Skeletal muscle tissue (tissue), 4 donors: Measurements from ENCODE around the gene SBDS. TPM values are rescaled to one million over a fixed set of nuclear protein-coding genes. Genes with fewer than 3 reads are reported as not detected.
"Not testable (repeated sequence)": the region's sequence is repeated elsewhere in the genome, so short reads cannot be mapped to it uniquely, and the experiment has no call there.

ENCODE experiments used
- H3K27ac ChIP-seq: one replicate; pipeline ENCODE4 v1.7.0; 2013; ENCODE audit warnings: mild to moderate bottlenecking, low read depth, low read length, inconsistent platforms
- H3K27me3 ChIP-seq, 3 donors: one replicate each; pipeline ENCODE4 v1.7.0; 2013; ENCODE audit warnings: low read length in 3 of 3; ENCODE audit not compliant: control insufficient read depth in 3 of 3, insufficient read depth in 3 of 3
- H3K36me3 ChIP-seq, 3 donors: one replicate each; pipeline ENCODE4 v1.7.0; 2013; ENCODE audit warnings: low read length in 3 of 3; ENCODE audit not compliant: control insufficient read depth in 3 of 3, insufficient read depth in 3 of 3
- H3K4me1 ChIP-seq, 3 donors: one replicate each; pipeline ENCODE4 v1.7.0; 2013; ENCODE audit warnings: low read length in 3 of 3, mild to moderate bottlenecking in 3 of 3; ENCODE audit not compliant: control insufficient read depth in 3 of 3, insufficient read depth in 3 of 3
- H3K4me3 ChIP-seq, 3 donors: one replicate each; pipeline ENCODE4 v1.7.0; 2013; ENCODE audit warnings: low read length in 3 of 3
- H3K9ac ChIP-seq, 3 donors: one replicate each; pipeline ENCODE4 v1.7.0; 2013; ENCODE audit warnings: low read length in 3 of 3, mild to moderate bottlenecking in 3 of 3, moderate library complexity in 2 of 3, low read depth in 1 of 3
- H3K9me3 ChIP-seq, 3 donors: one replicate each; pipeline ENCODE4 v1.7.0; 2013; ENCODE audit warnings: low read length in 3 of 3; ENCODE audit not compliant: control insufficient read depth in 3 of 3
- total RNA-seq: library from RNA; depleted of rRNA; stranded (reverse); fragments of >200 nt; gene quantifications from one replicate; pipeline ENCODE4 v1.2.3, GENCODE V29; 2014
- donor health status: Osteomylitis.

The SBDS gene
- total RNA-seq, 1 donor from 2014 or later = 98.6 TPM

- H3K27ac ChIP-seq = no peak overlapping the region
- H3K4me3 ChIP-seq = no peak overlapping the region
- peaks cover 14 to 31% (median 30%) of the 10 kb centered on the region in 3 donors for H3K36me3 ChIP-seq
Observed at GRCh38 chr7:67021260-67021659, 25.9 kb upstream of the SBDS start.

GRCh38 chr7:67019562-67020390 lies 24.4 kb upstream of the SBDS start:
- H3K36me3 ChIP-seq = peaks cover 15 to 31% (median 30%) of the 10 kb centered on the region in 3 donors
- H3K27me3 ChIP-seq = no peaks in the 10 kb centered on the region
- peaks cover 0 to 4% (median 0%) of the 10 kb centered on the region in 3 donors for H3K4me1 ChIP-seq
- H3K27ac ChIP-seq = no peak overlapping the region
- H3K9me3 ChIP-seq = no peaks in the 10 kb centered on the region
- H3K9ac ChIP-seq = no peak overlapping the region
- H3K4me3 ChIP-seq = no peak overlapping the region

More at GRCh38 chr7:67021260-67021659, 25.9 kb upstream of the SBDS start:
- Histone ChIP-seq H3K4me1 (peaks cover 0 to 4% (median 0%) of the 10 kb centered on the region in 3 donors), H3K9ac (no peak overlapping the region), H3K9me3 (no peaks in the 10 kb centered on the region), H3K27me3 (no peaks in the 10 kb centered on the region)

- Histone ChIP-seq H3K36me3 (peaks cover 17 to 36% (median 31%) of the 10 kb centered on the region in 3 donors), H3K27ac (no peak overlapping the region), H3K27me3 (no peaks in the 10 kb centered on the region), H3K4me1 (peaks cover 0 to 4% (median 0%) of the 10 kb centered on the region in 3 donors), H3K4me3 (no peak overlapping the region), H3K9me3 (no peaks in the 10 kb centered on the region), H3K9ac (no peak overlapping the region)
Observed at GRCh38 chr7:67018940-67019339, 23.6 kb upstream of the SBDS start.

GRCh38 chr7:67017971-67018370 lies 22.6 kb upstream of the SBDS start:
- peaks cover 17 to 42% (median 31%) of the 10 kb centered on the region in 3 donors for H3K36me3 ChIP-seq
- H3K9ac ChIP-seq, H3K9me3 ChIP-seq: not testable (repeated sequence)

GRCh38 chr7:67014076-67014622 lies 18.8 kb upstream of the SBDS start:
- H3K27ac ChIP-seq, H3K9ac ChIP-seq, H3K9me3 ChIP-seq, H3K27me3 ChIP-seq, H3K4me1 ChIP-seq, H3K4me3 ChIP-seq: not testable (repeated sequence)
- H3K36me3 ChIP-seq = peaks cover 12 to 31% (median 17%) of the 10 kb centered on the region in 3 donors

More at GRCh38 chr7:67017971-67018370, 22.6 kb upstream of the SBDS start:
- not testable (repeated sequence) for H3K4me3 ChIP-seq, H3K27ac ChIP-seq, H3K27me3 ChIP-seq, H3K4me1 ChIP-seq

GRCh38 chr7:67009677-67010076 lies 14.3 kb upstream of the SBDS start:
- not testable (repeated sequence) for H3K9me3 ChIP-seq, H3K27me3 ChIP-seq, H3K4me3 ChIP-seq, H3K27ac ChIP-seq, H3K9ac ChIP-seq, H3K4me1 ChIP-seq
- peaks cover 6 to 30% (median 13%) of the 10 kb centered on the region in 3 donors for H3K36me3 ChIP-seq

- Histone ChIP-seq H3K36me3 (peaks cover 6 to 20% (median 13%) of the 10 kb centered on the region in 3 donors), H3K4me3 (no peak overlapping the region), H3K9ac (no peak overlapping the region), H3K4me1 (no peaks in the 10 kb centered on the region), H3K27me3 (no peaks in the 10 kb centered on the region), H3K9me3 (no peaks in the 10 kb centered on the region), H3K27ac (no peak overlapping the region)
Observed at GRCh38 chr7:67008260-67008659, 12.9 kb upstream of the SBDS start.

GRCh38 chr7:67006965-67007364 lies 11.6 kb upstream of the SBDS start:
- no peak overlapping the region for H3K27ac ChIP-seq
- H3K27me3 ChIP-seq = no peaks in the 10 kb centered on the region
- H3K4me3 ChIP-seq = no peak overlapping the region
- H3K36me3 ChIP-seq = peaks cover 6 to 18% (median 13%) of the 10 kb centered on the region in 3 donors
- H3K9ac ChIP-seq = no peak overlapping the region
- H3K4me1 ChIP-seq = no peaks in the 10 kb centered on the region
- H3K9me3 ChIP-seq = no peaks in the 10 kb centered on the region

- not testable (repeated sequence) for H3K9ac ChIP-seq, H3K27ac ChIP-seq, H3K4me1 ChIP-seq, H3K36me3 ChIP-seq, H3K27me3 ChIP-seq, H3K9me3 ChIP-seq, H3K4me3 ChIP-seq
Observed at GRCh38 chr7:67004145-67004544, 8.8 kb upstream of the SBDS start.

GRCh38 chr7:67000601-67001258 lies 5.3 kb upstream of the SBDS start:
- H3K4me3 ChIP-seq, H3K4me1 ChIP-seq, H3K9ac ChIP-seq, H3K27me3 ChIP-seq, H3K27ac ChIP-seq, H3K36me3 ChIP-seq, H3K9me3 ChIP-seq: not testable (repeated sequence)
